Liver (tissue), 2 donors: ENCODE data around the gene UIMC1.

Experiments
- REST ChIP-seq: IDR thresholded peaks from 2 replicates; pipeline ENCODE4 v1.6.1; 2016; ENCODE audit warnings: antibody characterized with exemption, mild to moderate bottlenecking
- YY1 ChIP-seq: IDR thresholded peaks from 2 replicates; pipeline ENCODE4 v1.6.1; 2016; ENCODE audit warnings: antibody characterized with exemption, mild to moderate bottlenecking
- TF ChIP-seq, protein P1 (sequence below): fragments of 150-350 bp; IDR thresholded peaks from 2 replicates; pipeline ENCODE4 v1.5.1; 2017; ENCODE audit warnings: improper control_type of control experiment, low read depth, low read length; ENCODE audit not compliant: missing input control
- donor health status: healthy.

- TF ChIP-seq, protein P1, sequence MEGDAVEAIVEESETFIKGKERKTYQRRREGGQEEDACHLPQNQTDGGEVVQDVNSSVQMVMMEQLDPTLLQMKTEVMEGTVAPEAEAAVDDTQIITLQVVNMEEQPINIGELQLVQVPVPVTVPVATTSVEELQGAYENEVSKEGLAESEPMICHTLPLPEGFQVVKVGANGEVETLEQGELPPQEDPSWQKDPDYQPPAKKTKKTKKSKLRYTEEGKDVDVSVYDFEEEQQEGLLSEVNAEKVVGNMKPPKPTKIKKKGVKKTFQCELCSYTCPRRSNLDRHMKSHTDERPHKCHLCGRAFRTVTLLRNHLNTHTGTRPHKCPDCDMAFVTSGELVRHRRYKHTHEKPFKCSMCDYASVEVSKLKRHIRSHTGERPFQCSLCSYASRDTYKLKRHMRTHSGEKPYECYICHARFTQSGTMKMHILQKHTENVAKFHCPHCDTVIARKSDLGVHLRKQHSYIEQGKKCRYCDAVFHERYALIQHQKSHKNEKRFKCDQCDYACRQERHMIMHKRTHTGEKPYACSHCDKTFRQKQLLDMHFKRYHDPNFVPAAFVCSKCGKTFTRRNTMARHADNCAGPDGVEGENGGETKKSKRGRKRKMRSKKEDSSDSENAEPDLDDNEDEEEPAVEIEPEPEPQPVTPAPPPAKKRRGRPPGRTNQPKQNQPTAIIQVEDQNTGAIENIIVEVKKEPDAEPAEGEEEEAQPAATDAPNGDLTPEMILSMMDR = no peak
- TF ChIP-seq YY1 = no peak
- TF ChIP-seq REST = no peak
These were observed 50.7 kb downstream of the UIMC1 start for GRCh38 chr5:176955895-176956294.
